Ecto neural progenitor cell (in vitro differentiated cells): ENCODE data around the gene MAP7D1.
"Not testable (repeated sequence)": the region's sequence is repeated elsewhere in the genome, so short reads cannot be mapped to it uniquely, and the experiment has no call there.

Source experiments
- DNase-seq: peaks from one replicate; pipeline ENCODE4 v3.0.0-alpha.2; 2018; ENCODE audit warnings: low spot score

The MAP7D1 gene

DNA sequence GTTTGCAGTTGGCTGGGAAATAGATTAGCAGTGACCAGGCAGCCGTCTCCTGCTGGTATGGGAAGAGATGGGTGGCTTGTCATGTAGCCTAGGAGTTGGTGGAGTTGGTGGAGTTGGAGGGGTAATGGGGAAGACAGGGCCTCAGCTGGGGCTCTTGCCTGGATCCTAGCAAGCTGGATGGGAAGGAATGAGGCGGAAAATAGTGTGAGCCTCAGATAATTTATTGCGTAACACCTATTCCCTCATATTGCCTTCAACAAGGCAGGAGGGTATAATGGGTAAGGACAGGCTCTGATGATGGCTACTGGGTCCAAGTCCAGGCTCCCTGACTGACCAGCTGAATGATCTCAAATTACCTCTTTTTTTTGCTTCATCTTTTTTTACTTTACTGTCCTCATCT, 12.6 kb downstream of the MAP7D1 start:
- no peak for DNase-seq

DNA sequence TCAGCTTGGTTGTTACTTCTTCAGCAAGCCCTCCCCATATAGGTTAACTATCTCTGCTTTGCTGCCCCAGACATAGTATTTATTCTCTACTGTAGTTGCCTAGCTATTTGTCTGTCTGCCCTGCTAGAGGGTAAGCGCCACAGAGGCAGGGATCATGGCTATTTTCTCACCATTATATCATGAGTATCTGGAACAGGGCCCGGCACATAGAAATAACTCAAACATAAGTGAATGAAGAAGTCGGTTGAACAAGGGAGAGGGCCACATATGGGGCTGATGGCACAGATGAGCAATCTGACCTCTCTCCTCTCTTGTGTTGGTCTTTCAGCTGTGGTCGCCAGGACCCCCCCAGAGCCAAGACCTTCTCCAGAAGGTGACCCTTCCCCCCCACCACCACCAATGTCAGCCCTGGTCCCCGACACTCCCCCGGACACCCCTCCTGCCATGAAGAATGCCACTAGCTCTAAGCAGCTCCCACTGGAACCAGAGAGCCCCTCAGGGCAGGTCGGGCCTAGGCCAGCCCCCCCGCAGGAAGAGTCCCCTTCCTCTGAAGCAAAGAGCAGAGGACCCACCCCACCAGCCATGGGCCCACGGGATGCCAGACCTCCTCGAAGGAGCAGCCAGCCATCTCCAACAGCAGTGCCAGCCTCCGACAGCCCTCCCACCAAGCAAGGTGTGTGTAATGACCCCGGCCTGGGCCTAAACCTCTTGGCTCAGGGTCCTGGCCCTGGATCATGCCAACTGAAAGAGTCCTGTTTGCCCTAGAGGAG, 14.9 kb downstream of the MAP7D1 start:
- DNase-seq: no peak

DNA sequence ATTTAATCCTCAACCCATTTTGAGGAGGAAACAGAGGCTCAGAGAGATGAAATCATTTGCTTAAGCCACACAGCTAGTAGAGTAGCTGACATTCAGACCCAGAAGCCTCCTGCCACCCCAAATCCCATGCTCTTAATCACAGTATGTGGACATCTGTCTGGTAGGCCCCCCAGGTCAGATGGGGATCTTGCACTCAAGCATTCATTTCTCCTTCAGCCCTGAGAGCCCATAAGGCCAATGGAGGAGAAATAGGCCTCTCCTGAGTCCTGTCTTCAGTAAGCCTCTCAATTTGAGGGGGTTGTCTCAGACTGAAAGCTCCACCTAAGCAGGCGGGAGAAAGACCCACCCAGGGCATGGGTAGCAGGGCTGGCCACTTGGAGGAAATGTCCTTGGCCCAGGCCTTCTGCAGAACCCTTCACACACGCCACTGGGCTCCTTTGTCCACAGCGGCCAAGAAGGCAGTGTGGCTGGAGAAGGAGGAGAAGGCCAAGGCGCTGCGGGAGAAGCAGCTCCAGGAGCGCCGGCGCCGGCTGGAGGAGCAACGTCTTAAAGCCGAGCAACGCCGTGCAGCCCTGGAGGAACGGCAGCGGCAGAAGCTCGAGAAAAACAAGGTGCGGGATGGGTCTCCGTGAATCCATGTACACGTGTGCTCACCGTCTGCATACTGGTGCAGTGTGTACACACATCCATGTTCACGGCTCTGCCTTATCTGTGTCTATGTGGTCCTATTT, 16.2 kb downstream of the MAP7D1 start:
- DNase-seq: no peak

DNA sequence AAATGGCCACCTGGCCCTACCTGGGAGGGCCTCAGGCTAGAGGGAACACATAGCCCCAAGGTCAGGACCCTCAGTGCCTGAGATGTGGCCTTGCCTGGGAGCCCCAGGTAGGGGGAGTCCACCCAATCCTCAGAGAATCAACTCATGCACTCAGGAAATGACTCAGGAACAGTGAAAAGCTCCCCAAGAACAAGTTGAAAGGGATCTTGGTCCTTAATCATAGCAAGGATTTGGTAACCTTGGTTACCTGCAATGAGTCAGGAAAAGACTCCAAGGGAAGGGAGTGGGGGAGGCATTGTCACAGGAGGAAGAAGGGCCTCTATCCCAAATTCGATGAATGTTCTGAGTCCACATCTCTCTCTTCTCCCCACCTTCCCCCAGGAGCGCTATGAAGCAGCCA, 17.0 kb downstream of the MAP7D1 start:
- no peak for DNase-seq

DNA sequence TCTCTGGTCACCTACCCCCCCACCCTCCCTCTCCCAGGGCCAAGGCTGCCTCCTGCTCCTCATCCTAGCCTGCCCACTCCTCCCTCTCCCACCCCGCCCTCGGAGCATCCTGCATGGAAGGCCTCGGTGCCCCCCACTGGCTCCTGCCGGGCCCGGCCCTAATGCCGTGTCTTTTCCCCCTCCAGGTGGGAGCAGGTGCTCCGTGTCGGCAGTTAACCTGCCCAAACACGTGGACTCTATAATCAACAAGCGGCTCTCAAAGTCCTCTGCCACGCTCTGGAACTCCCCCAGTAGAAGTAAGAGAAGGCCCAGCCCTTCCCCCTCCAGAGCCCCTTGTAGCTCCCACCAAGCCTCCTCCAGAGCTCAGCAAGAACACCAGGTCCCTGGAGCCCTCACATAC, 18.8 kb downstream of the MAP7D1 start:
- DNase-seq: no peak

DNA sequence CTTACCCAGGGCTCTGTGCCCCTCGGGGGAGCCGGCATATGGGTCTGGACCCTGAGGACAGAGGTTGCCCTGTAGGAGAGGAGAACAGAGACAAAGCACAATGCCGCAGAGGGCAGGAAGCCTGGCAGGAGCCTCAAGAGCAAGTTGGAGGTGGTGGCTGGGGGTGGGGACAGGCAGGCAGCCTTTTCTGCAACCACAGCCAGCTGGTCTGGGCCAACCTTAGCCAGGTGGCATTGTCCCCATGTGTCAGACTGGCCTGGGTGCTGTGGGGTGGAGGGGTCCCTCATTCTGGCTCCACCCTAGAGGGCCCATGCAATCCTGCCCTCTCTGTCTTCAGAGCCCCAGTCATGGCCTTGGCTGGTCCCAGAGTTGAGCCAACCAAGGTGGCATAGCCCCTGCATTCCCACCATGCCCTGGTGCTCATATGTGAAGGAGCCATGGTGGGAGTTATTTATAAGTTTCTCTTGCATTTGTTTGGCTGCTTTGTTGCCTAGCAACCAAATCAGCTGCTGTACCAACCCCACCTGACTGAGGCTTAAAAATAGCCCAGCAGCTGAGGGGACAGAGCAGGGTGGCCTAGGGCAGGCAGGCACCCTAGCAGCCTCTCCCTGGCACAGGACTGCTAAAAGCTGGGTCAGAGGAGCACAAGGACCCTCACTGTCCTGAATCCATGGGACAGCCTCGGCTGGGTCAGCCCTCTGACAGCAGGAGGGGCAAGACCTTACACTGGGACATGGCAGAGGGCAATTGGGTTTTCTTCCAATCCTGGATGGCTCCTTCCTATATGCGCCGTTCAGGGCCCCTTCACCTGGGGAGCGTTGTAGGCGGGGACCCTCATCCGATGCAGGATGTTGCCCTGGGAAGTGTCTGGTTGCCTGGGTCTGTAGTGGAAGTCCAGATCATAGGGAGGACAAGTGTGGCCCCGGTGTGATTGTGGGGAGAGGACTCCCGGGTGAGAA, 19.5 kb downstream of the MAP7D1 start:
- no peak for DNase-seq

DNA sequence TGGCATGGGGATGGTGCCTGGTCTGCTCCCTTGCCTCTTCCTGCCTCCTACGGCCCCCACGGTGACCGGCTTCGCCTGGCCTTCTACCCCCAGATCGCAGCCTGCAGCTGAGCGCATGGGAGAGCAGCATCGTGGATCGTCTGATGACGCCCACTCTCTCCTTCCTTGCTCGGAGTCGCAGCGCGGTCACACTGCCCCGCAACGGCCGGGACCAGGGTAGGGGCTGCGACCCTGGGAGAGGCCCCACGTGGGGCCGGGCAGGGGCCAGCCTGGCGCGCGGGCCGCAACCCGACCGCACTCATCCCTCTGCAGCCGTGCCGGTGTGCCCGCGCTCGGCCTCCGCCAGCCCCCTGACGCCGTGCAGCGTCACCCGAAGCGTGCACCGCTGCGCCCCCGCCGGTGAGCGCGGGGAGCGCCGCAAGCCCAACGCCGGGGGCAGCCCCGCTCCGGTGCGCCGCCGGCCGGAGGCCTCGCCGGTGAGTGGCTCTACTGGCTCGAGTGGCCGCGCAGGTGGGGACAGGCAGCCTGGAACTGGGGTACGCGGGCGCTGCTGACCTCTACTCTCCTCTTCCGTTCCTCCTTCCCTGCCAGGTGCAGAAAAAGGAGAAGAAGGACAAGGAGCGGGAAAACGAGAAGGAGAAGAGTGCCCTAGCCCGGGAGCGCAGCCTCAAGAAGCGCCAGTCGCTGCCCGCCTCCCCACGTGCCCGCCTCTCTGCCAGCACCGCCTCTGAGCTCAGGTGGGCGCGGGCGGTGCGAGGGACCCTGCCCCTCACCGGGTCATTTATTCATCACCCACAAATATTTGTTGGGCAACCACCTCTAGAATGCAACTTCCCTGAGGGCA, 20.4 kb downstream of the MAP7D1 start:
- DNase-seq: peak; percentile 81

DNA sequence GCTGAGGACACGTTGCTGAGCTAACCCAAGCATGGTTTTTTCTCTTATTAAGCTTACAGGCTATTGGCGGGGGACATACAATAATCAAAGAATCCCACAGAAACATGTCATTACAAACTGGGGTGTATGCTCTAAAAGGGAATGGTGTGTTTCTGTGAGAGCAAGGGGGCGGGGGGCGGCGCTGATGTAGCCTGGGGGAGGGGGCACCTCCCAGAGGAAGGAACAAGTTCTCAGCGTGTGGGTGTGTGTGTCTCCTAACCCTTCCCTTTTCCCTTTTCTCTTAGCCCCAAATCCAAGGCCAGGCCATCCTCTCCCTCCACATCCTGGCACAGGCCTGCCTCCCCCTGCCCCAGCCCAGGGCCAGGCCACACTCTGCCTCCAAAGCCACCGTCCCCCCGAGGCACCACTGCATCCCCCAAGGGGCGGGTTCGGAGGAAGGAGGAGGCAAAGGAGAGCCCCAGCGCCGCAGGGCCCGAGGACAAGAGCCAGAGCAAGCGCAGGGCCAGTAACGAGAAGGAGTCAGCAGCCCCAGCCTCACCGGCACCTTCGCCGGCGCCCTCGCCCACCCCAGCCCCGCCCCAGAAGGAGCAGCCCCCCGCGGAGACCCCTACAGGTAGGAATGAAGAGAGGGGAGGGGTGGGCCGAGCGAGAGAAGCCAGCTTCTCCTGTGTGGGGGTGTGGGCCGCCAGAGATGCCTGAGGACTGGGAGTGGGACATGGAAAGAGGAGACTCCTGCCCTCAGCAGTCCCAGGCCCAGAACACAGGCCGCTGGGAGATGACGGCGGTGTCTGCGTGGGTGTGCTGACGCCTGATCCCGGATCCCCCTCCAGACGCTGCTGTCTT, 21.9 kb downstream of the MAP7D1 start:
- peak; percentile 62 for DNase-seq

DNA sequence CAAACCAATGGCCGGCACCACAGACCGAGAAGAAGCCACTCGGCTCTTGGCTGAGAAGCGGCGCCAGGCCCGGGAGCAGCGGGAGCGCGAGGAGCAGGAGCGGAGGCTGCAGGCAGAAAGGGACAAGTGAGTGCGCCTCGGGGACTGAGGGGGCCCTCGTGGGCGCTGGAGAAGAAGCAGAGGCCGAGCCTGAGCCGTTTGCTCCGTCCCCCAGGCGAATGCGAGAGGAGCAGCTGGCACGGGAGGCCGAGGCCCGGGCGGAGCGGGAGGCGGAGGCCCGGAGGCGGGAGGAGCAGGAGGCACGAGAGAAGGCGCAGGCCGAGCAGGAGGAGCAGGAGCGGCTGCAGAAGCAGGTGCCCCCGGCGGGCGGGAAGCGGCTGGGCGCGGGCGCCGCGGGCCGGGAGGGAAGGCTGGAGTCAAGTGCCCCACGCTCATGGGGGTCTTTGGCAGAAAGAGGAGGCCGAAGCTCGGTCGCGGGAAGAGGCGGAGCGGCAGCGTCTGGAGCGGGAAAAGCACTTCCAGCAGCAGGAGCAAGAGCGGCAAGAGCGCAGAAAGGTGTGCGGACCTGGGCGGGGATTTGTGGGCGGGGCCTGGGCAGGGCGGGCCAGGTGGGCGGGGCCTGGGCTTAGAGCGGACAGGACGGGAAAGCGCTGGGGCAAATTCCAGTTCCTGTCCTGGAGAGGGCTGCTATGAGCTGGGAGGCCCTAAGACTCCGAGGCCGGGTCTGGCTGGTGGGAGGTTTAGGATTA, 22.7 kb downstream of the MAP7D1 start:
- DNase-seq: peak; percentile 89

DNA sequence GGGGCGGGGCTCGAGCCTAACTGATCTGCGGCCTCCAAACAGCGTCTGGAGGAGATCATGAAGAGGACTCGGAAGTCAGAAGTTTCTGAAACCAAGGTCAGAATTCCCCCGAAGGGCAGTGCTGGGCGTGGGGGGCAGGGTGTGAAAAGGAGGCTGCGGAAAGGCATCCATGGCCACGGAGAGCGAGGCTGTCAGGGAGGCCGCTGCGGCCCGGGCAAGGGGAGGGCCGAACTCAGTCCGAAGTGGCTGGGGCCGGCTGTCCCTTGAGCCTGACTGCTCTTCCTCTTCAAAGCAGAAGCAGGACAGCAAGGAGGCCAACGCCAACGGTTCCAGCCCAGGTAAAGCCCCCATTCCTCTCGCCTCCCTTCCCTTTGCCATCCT, 23.2 kb downstream of the MAP7D1 start:
- DNase-seq: no peak

DNA sequence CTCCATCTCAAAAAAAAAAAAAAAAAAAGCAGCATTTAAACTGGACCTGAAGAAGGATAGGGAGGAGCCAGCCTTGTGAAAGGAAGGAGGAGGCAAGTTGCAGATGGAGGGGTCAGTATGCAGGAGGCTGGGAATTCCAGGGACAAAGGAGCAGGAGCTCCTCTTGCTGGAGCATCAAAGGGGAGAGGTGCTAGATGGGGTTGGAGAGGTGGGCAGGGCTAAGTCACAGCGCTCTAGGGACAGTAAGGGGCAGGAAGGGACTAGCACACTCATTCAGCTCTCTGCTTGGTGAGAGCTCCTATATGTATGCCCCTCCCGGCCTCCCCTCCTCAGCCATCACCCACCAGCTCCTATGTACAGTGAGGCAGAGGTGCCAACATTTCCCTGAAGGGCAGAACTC, 26.8 kb downstream of the MAP7D1 start:
- DNase-seq: no peak

DNA sequence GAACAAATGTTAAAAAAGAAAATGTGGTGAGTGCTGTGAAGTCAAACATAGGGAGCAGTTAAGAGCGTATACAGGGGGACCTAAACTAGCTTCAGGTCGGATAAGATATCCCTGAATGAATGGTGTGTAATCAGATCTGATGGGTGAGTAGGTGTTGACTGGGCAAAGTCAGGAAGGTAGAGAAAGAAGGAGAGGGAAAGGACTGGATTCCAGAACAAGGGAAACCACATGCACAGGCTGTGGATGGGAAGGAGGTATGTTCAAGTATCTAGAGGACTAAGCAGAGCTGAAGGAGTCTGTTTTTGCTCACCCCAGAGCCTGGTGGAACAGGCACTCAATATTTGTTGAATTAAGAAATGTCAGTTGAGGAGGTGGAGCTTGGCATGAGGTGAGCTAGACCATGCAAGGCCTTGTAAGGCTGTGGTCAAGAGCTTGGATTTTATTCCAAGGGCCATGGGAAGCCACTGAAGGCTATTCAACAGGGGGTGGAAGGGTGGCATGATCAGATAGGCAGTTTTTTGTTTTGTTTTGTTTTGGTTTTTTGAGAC, 27.4 kb downstream of the MAP7D1 start:
- no peak for DNase-seq

DNA sequence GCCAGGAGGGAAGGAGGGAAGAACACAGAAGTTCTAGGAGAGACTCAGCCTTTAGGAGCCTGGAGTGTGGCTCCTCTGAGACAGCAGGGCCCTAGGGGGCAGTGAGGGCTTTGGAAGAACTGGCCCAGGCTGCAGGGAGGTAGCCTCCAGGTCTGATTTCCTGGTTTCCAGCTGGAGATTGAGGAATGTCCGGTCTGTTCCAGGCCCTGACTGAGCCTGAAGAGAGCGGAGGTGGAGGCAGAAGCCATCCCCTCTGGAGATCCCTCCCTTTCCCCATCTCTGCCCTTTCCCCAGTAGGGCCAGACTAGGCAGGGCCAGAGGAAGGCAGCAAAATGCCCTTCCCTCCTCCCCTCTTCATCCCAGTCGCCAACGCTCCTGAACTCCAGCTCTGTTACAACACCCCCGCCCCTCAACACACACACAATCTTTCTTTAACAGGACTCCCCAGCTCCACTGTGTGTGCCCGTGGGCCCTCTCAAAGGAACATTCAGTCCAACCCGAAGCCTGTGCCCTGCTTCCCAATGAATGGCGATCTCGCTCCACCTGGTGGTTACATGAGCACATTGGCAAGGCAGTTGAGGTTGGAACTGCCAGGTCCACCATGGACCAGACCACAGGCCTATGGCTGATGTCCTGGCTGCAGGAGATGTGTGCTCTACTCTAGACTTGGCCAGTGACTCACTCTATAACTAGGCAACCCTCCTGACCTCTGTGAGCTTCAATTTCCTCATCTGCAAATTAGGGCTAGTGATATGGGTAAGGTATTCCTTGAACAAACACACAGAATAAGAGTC, 32.0 kb downstream of the MAP7D1 start:
- DNase-seq: peak; percentile 84

DNA sequence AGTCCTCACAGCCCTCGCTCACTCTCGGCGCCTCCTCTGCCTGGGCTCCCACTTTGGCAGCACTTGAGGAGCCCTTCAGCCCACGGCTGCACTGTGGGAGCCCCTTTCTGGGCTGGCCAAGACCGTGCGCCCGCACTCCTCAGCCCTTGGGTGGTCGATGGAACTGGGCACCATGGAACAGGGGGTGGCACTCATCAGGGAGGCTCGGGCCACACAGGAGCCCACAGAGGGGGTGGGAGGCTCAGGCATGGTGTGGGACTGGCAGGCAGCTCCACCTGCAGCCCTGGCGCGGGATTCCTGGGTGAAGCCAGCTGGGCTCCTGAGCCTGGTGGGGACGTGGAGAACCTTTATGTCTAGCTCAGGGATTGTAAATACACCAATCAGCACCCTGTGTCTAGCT, 40.8 kb downstream of the MAP7D1 start:
- not testable (repeated sequence) for DNase-seq

DNA sequence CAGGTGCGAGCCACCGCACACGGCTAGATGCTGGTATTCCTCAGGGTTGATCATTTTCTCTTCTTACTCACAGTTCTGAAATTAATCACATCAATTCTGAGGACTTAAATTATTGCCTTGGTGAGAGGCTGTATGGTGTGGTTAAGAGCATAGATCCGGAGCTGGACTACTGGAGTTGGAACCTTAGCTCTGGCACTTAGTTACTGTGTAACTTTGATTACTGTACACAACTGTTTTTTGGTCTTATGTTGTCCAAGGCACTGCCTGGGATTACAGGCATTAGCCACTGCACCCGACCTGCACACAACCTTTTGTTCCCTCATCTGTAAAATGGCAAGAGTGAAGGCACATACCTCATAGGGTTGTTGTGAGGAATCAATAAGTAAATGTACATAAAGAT, 42.7 kb downstream of the MAP7D1 start:
- no peak for DNase-seq

DNA sequence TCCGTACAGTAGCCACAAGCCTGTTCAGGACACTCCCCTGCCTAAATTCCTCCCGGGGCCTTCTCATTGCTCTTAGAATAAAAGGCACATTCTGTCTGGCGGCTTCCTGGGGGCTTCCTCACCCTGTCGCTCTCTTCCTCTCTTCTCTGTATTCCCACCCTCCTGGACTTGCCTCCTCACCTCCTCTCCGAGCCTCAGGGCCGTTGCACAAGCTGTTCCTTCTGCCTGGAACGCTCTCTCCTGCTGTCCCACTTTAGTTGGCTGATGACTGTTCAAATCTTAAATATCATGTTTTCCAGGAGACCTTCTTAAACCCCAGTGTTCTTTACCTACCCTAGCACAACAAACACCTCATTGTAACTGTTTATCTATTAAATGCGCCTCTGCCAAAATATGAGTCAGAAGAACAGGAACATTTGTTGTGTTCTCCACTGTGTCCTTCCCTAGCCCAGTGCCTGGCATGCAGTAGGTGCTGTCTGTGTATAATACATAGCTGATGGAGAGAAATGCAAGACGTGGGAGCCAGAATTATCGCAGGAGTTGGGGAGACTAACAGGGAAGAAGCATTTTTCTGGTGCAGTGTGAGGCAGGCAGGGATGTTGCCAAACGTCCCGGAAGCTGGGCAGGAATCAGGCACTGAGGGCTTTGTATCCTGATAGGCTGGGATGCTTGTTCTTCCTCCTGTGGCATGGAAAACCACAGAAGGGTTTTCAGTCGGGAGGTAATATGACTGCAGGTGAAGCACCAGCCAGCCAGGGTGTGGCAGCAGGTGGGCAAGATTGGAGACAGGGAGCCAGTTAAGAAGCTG, 44.2 kb downstream of the MAP7D1 start:
- no peak for DNase-seq

DNA sequence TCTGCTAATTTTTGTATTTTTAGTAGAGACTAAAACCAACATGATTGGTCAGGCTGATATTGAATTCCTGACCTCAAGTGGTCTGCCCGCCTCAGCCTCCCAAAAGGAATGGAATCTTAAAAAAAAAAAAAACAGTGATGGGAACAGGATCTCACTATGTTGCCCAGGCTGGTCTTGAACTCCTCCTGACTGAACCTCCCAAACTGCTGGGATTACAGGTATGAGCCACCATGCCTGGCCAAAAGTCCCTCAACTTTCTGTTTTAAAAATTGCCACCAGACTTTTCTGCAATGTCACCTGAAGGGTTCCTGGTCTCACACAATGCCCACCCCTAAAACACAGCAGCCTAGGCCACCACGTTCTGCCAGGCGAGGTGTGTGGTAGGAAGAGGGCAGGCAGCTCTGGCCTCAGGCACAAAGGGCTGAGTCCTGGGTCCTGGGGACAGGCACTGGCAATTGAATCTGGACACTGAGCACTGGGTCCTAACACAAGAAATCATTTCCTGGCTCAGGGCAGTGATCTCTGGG, 47.1 kb downstream of the MAP7D1 start:
- no peak for DNase-seq
